SH-SY5Y (cell line): ENCODE measurements around the gene KRT17.
"Not testable (repeated sequence)": the region's sequence is repeated elsewhere in the genome, so short reads cannot be mapped to it uniquely, and the experiment has no call there.

Experiments used
- GATA2 ChIP-seq: IDR thresholded peaks from 2 replicates; pipeline ENCODE4 v1.6.1; 2011; ENCODE audit warnings: mild to moderate bottlenecking, low read depth, low read length
- GATA3 ChIP-seq: IDR thresholded peaks from 2 replicates; pipeline ENCODE4 v1.6.1; 2011; ENCODE audit warnings: low read depth, mild to moderate bottlenecking, low read length, moderate library complexity

Gene KRT17

GRCh38 chr17:41617136-41617535 is 7.2 kb downstream of the KRT17 start:
- TF ChIP-seq GATA2 (no peak), GATA3 (no peak)

- TF ChIP-seq GATA2, result no peak
- no peak for TF ChIP-seq GATA3
Observed at GRCh38 chr17:41615454-41615853, 8.9 kb downstream of the KRT17 start.

GRCh38 chr17:41614098-41614497 is 10.3 kb downstream of the KRT17 start:
- TF ChIP-seq GATA3, result no peak
- no peak for TF ChIP-seq GATA2

GRCh38 chr17:41613277-41614082 is 10.9 kb downstream of the KRT17 start:
- TF ChIP-seq GATA3, result no peak
- TF ChIP-seq GATA2, result no peak

GRCh38 chr17:41612376-41613160 is 11.8 kb downstream of the KRT17 start, which contains the start of gene KRT16:
TSS of gene KRT16 (minus strand) at chr17:41612767. CDS start at chr17:41612688, 79 bp downstream.
- TF ChIP-seq GATA3, GATA2: not testable (repeated sequence)

- TF ChIP-seq GATA3 (no peak), GATA2 (no peak)
Observed at GRCh38 chr17:41610965-41611640, 13.3 kb downstream of the KRT17 start.

GRCh38 chr17:41602524-41602923 is 21.9 kb downstream of the KRT17 start:
- no peak for TF ChIP-seq GATA2
- no peak for TF ChIP-seq GATA3

GRCh38 chr17:41600318-41600717 is 24.1 kb downstream of the KRT17 start:
- TF ChIP-seq GATA3 (no peak), GATA2 (no peak)

- TF ChIP-seq GATA3 (no peak), GATA2 (no peak)
Observed at GRCh38 chr17:41599680-41600079, 24.7 kb downstream of the KRT17 start.

- TF ChIP-seq GATA2 (no peak), GATA3 (no peak)
Observed at GRCh38 chr17:41595585-41595984, 28.8 kb downstream of the KRT17 start.

GRCh38 chr17:41594363-41594915 is 29.9 kb downstream of the KRT17 start:
- no peak for TF ChIP-seq GATA3
- TF ChIP-seq GATA2, result no peak

GRCh38 chr17:41593306-41593981 is 30.9 kb downstream of the KRT17 start:
- no peak for TF ChIP-seq GATA2
- no peak for TF ChIP-seq GATA3

GRCh38 chr17:41592601-41593305 is 31.6 kb downstream of the KRT17 start:
- TF ChIP-seq GATA2, result no peak

- TF ChIP-seq GATA3 (no peak), GATA2 (no peak)
Observed at GRCh38 chr17:41589301-41589700, 35.1 kb downstream of the KRT17 start.
